H1 (cell line): ENCODE results near the gene NKAIN2. TPM values are rescaled to one million over a fixed set of nuclear protein-coding genes. Genes with fewer than 3 reads are reported as not detected.

Source experiments
- CTCF ChIA-PET: fragments of 300-600 bp; sonication (Branson Sonifier 250); formaldehyde crosslinking; loops from one replicate; lab custom pipeline; 2021; ENCODE audit not compliant: partially characterized antibody; lab: Charles Lee
- POLR2A ChIA-PET: fragments of 300-600 bp; sonication (Branson Sonifier 250); formaldehyde crosslinking; loops from one replicate; lab custom pipeline; 2021; ENCODE audit warnings: inconsistent platforms; ENCODE audit not compliant: partially characterized antibody; lab: Charles Lee
- DNase-seq, 2 experiments: peaks; one replicate each; pipeline versions ENCODE4 v3.0.0 to v3.0.0-alpha.2; 2010 to 2022; ENCODE audit warnings: low spot score in 2 of 2, low read depth in 1 of 2, mixed read lengths in 1 of 2
- FAIRE-seq: peaks from 2 replicates; lab custom pipeline; 2011; peaks lifted over from hg19 to GRCh38; lab: Jason Lieb, UNC
- H2AFZ ChIP-seq: 2 replicates; pipeline ENCODE4 v1.8.1; 2012; ENCODE audit warnings: low read length, inconsistent platforms
- H2AK5ac ChIP-seq: 2 replicates; pipeline ENCODE4 v1.6.1; 2013; ENCODE audit warnings: low read depth, low read length
- H2BK120ac ChIP-seq: replicated peaks from 2 replicates; pipeline ENCODE3; 2013; ENCODE audit warnings: low read depth, low read length, inconsistent platforms
- H2BK12ac ChIP-seq: 2 replicates; pipeline ENCODE4 v1.6.1; 2013; ENCODE audit warnings: low read depth, low read length
- H2BK15ac ChIP-seq: 2 replicates; pipeline ENCODE4 v1.6.1; 2013; ENCODE audit warnings: low read length
- H2BK20ac ChIP-seq: 2 replicates; pipeline ENCODE4 v1.6.1; 2013; ENCODE audit warnings: low read length
- H2BK5ac ChIP-seq: 2 replicates; pipeline ENCODE4 v1.6.1; 2013; ENCODE audit warnings: low read depth, low read length
- H3K14ac ChIP-seq: 2 replicates; pipeline ENCODE4 v1.6.1; 2013; ENCODE audit warnings: inconsistent platforms; ENCODE audit not compliant: insufficient read length
- H3K18ac ChIP-seq: 2 replicates; pipeline ENCODE4 v1.6.1; 2013; ENCODE audit warnings: low read length; ENCODE audit errors: extremely low read depth
- H3K23ac ChIP-seq: 2 replicates; pipeline ENCODE4 v1.6.1; 2013; ENCODE audit warnings: inconsistent platforms; ENCODE audit not compliant: insufficient read length
- H3K23me2 ChIP-seq: 2 replicates; pipeline ENCODE4 v1.6.1; 2013; ENCODE audit warnings: low read depth, low read length
- H3K27ac ChIP-seq: 2 replicates; pipeline ENCODE4 v1.6.1; 2011; ENCODE audit warnings: low read depth, low read length, inconsistent platforms
- H3K27me3 ChIP-seq, 4 experiments: replicated peaks in 1 of 4; 1 replicate in 1 of 4; 2 replicates in 3 of 4; pipeline versions ENCODE4 v1.6.1 to v1.8.1; 2011 to 2013; ENCODE audit warnings: low read length in 3 of 4, mild to moderate bottlenecking in 3 of 4, inconsistent platforms in 2 of 4, mixed read lengths in 2 of 4, moderate library complexity in 1 of 4; ENCODE audit not compliant: control insufficient read depth in 3 of 4, insufficient read depth in 3 of 4; ENCODE audit errors: extremely low read depth in 1 of 4
- H3K36me3 ChIP-seq, 4 experiments: 2 replicates each; pipeline versions ENCODE4 v1.6.1 to v1.8.1; 2011 to 2013; ENCODE audit warnings: mild to moderate bottlenecking in 4 of 4, low read length in 3 of 4, moderate library complexity in 2 of 4, control low read depth in 1 of 4, inconsistent platforms in 1 of 4; ENCODE audit not compliant: insufficient read depth in 4 of 4, control insufficient read depth in 2 of 4
- H3K4ac ChIP-seq: replicated peaks from 2 replicates; pipeline ENCODE3; 2013; ENCODE audit warnings: low read length, low read depth, mixed read lengths, inconsistent platforms; ENCODE audit not compliant: insufficient read length
- H3K4me1 ChIP-seq, 4 experiments: replicated peaks in 1 of 4; 1 replicate in 1 of 4; 2 replicates in 3 of 4; pipeline versions ENCODE4 v1.6.1 to v1.8.1; 2011 to 2013; ENCODE audit warnings: low read length in 3 of 4, inconsistent platforms in 2 of 4, mixed read lengths in 1 of 4; ENCODE audit not compliant: insufficient read depth in 4 of 4, control insufficient read depth in 3 of 4
- H3K4me2 ChIP-seq, 2 experiments: 2 replicates each; pipeline versions ENCODE4 v1.6.1 to v1.8.1; 2011 to 2013; ENCODE audit warnings: low read depth in 2 of 2, low read length in 2 of 2, control low read depth in 1 of 2, inconsistent platforms in 1 of 2, mild to moderate bottlenecking in 1 of 2; ENCODE audit not compliant: insufficient read depth in 1 of 2
- H3K4me3 ChIP-seq, 4 experiments: fragments of 200-600, 300-600 bp in 1 of 4; sonication (generic), shearing (Covaris generic), sonication (Bioruptor Twin) in 1 of 4; 2 replicates each; pipeline versions ENCODE4 v1.5.1 to v1.8.1; 2011 to 2016; ENCODE audit warnings: low read length in 4 of 4, low read depth in 3 of 4, control low read depth in 2 of 4, inconsistent platforms in 2 of 4, mild to moderate bottlenecking in 2 of 4, mixed read lengths in 1 of 4, moderate library complexity in 1 of 4; ENCODE audit not compliant: insufficient read depth in 2 of 4; ENCODE audit errors: extremely low read depth in 1 of 4
- H3K56ac ChIP-seq: replicated peaks from 2 replicates; pipeline ENCODE3; 2013; ENCODE audit warnings: low read depth, mild to moderate bottlenecking, mixed read lengths, low read length, inconsistent platforms; ENCODE audit not compliant: insufficient read length
- H3K79me1 ChIP-seq: 2 replicates; pipeline ENCODE4 v1.6.1; 2013; ENCODE audit warnings: low read depth, low read length, control low read depth
- H3K79me2 ChIP-seq, 2 experiments: 2 replicates each; pipeline versions ENCODE4 v1.6.1 to v1.8.1; 2012 to 2013; ENCODE audit warnings: low read length in 2 of 2, mild to moderate bottlenecking in 2 of 2, inconsistent platforms in 1 of 2; ENCODE audit not compliant: insufficient read depth in 2 of 2, control insufficient read depth in 1 of 2
- H3K9ac ChIP-seq, 4 experiments: replicated peaks in 1 of 4; 1 replicate in 1 of 4; 2 replicates in 3 of 4; pipeline versions ENCODE4 v1.6.1 to v1.8.1; 2011 to 2013; ENCODE audit warnings: low read depth in 3 of 4, low read length in 3 of 4, control low read depth in 2 of 4, mild to moderate bottlenecking in 2 of 4, moderate library complexity in 2 of 4, inconsistent platforms in 1 of 4; ENCODE audit errors: extremely low read depth in 1 of 4
- H3K9me3 ChIP-seq, 2 experiments: 2 replicates each; pipeline versions ENCODE4 v1.6.1 to v1.8.1; 2012 to 2013; ENCODE audit warnings: mild to moderate bottlenecking in 2 of 2, moderate library complexity in 2 of 2, control low read depth in 1 of 2, inconsistent platforms in 1 of 2, low read depth in 1 of 2, low read length in 1 of 2, mixed read lengths in 1 of 2; ENCODE audit not compliant: insufficient read depth in 2 of 2
- H4K20me1 ChIP-seq, 2 experiments: replicated peaks in 1 of 2; 2 replicates each; pipeline versions ENCODE3 to v1.8.1; 2011 to 2013; ENCODE audit warnings: inconsistent platforms in 2 of 2, low read length in 2 of 2, mild to moderate bottlenecking in 1 of 2; ENCODE audit not compliant: insufficient read depth in 2 of 2, control insufficient read depth in 1 of 2
- H4K5ac ChIP-seq: 2 replicates; pipeline ENCODE4 v1.6.1; 2013; ENCODE audit warnings: low read length, low read depth, mixed read lengths, inconsistent platforms; ENCODE audit not compliant: insufficient read length
- H4K8ac ChIP-seq: 2 replicates; pipeline ENCODE4 v1.8.0; 2013; ENCODE audit warnings: mild to moderate bottlenecking, moderate library complexity, low read length, inconsistent platforms; ENCODE audit not compliant: insufficient read depth; ENCODE audit errors: extremely low read depth
- H4K91ac ChIP-seq: replicated peaks from 2 replicates; pipeline ENCODE3; 2013; ENCODE audit warnings: low read length, mixed read lengths, inconsistent platforms; ENCODE audit not compliant: insufficient read length
- ASH2L ChIP-seq: fragments of 200-600, 300-600 bp; sonication (generic); IDR thresholded peaks from one replicate; pipeline ENCODE4 v1.7.1; 2017; ENCODE audit warnings: low read length
- BACH1 ChIP-seq: IDR thresholded peaks from 2 replicates; pipeline ENCODE4 v1.6.1; 2012; ENCODE audit warnings: low read length, improper control_type of control experiment
- BRCA1 ChIP-seq: IDR thresholded peaks from 2 replicates; pipeline ENCODE4 v1.6.1; 2012; ENCODE audit warnings: low read depth, low read length, improper control_type of control experiment
- CBX8 ChIP-seq: fragments of 300-800, 300-1000 bp; sonication (generic); IDR thresholded peaks from 2 replicates; pipeline ENCODE4 v1.7.1; 2016; ENCODE audit warnings: low read depth, low read length, borderline replicate concordance
- JUND ChIP-seq: IDR thresholded peaks from 2 replicates; pipeline ENCODE4 v1.6.1; 2011; ENCODE audit warnings: mild to moderate bottlenecking, improper control_type of control experiment, low read length
- POLR2A ChIP-seq, 2 experiments: IDR thresholded peaks; 1 replicate in 1 of 2; 2 replicates in 1 of 2; pipeline ENCODE4 v1.6.1; 2011; ENCODE audit warnings: low read depth in 2 of 2, low read length in 2 of 2, mild to moderate bottlenecking in 2 of 2; ENCODE audit errors: control extremely low read depth in 1 of 2
- TEAD4 ChIP-seq: IDR thresholded peaks from 2 replicates; pipeline ENCODE4 v1.6.1; 2012; ENCODE audit warnings: low read depth, low read length, inconsistent platforms, mixed read lengths
- USF2 ChIP-seq: IDR thresholded peaks from 2 replicates; pipeline ENCODE4 v1.6.1; 2011; ENCODE audit warnings: low read length, improper control_type of control experiment
- WGBS, 2 experiments: shearing (Covaris generic) in 1 of 2; methylation state at CpG; one replicate each; pipeline versions ENCODE4 v1.1.6 to v1.1.7; 2013 to 2015; ENCODE audit warnings: low lambda C conversion rate in 2 of 2, mixed read lengths in 2 of 2, inconsistent platforms in 1 of 2, low coverage in 1 of 2, missing lambda C conversion rate in 1 of 2; ENCODE audit not compliant: insufficient replicate concordance in 2 of 2, insufficient coverage in 1 of 2, insufficient read length in 1 of 2; ENCODE audit errors: extremely low coverage in 1 of 2, missing lambda C conversion rate in 1 of 2; 5-methylcytosine and 5-hydroxymethylcytosine counted together
- polyA plus RNA-seq, 7 experiments: library from polyadenylated mRNA; depleted of rRNA in 3 of 7; stranded (reverse) in 5 of 7; unstranded in 2 of 7; fragments of >200 nt in 5 of 7; fragments of 200-250 nt in 2 of 7; gene quantifications; 1 replicate in 5 of 7; 2 replicates in 1 of 7; 4 replicates in 1 of 7; pipeline versions ENCODE4 v1.2.1 to v1.2.3, GENCODE V29; 2011 to 2013; ENCODE audit warnings: missing spikeins in 2 of 7, mixed read lengths in 2 of 7
- total RNA-seq: library from RNA; stranded (reverse); fragmentation: NEBNext Ultra II Directional; extraction: Animal tissue kit (Norgen Biotek cat#: 25700); gene quantifications from 2 replicates; pipeline ENCODE4 v1.2.1, GENCODE V29; 2021

NKAIN2 gene
- total and polyA plus RNA-seq, 2 of the 8 experiments (the other 6 are each of a cell fraction or from before 2014, with no cell fraction given): 0.20 to 0.34 TPM

- no peak overlapping the region for H2BK120ac ChIP-seq
- no peak overlapping the region for H2AK5ac ChIP-seq
- peaks cover 0 to 3% (median 0%) of the 10 kb centered on the region in 4 experiments; a peak in 1 of 7 replicates for H3K4me1 ChIP-seq
- FAIRE-seq (no peak), DNase-seq (no peak)
- no peak overlapping the region for H3K4ac ChIP-seq
- no peak overlapping the region for H4K8ac ChIP-seq
- no peak overlapping the region for H4K91ac ChIP-seq
- no peak overlapping the region for H3K27ac ChIP-seq
- no peak overlapping the region; a peak in 1 of 4 replicates for H3K4me2 ChIP-seq
- WGBS, 2 experiments: 89% methylated on average over 3 of the region's 3 CpGs; no CpG with 5 or more reads in 1 of the 2 experiments
- H3K9ac ChIP-seq: no peak overlapping the region
- H2BK5ac ChIP-seq: no peak overlapping the region
- H4K20me1 ChIP-seq: no peaks in the 10 kb centered on the region
- H3K56ac ChIP-seq: no peak overlapping the region
- ChIA-PET CTCF (interaction anchor here (0.8 to 1.1 kb wide), 2 partner anchors 12 to 13 kb away, joined by 3 to 6 read pairs; no protein-coding TSS in a partner anchor), POLR2A (no interaction called here)
- no peaks in the 10 kb centered on the region for H3K23me2 ChIP-seq
- no peak overlapping the region for H4K5ac ChIP-seq
- no peak overlapping the region for H2BK15ac ChIP-seq
- no peak overlapping the region for H2BK20ac ChIP-seq
- H3K23ac ChIP-seq: no peak overlapping the region
- no peak overlapping the region for H2BK12ac ChIP-seq
- H3K27me3 ChIP-seq: no peaks in the 10 kb centered on the region
- H3K9me3 ChIP-seq: no peaks in the 10 kb centered on the region
- H3K79me2 ChIP-seq: no peaks in the 10 kb centered on the region
- H2AFZ ChIP-seq: no peak overlapping the region
- no peak overlapping the region for H3K14ac ChIP-seq
- TF ChIP-seq CBX8: no peak
- no peak for TF ChIP-seq ASH2L
- TF ChIP-seq JUND: peak; percentile 81
- no peak for TF ChIP-seq TEAD4
- TF ChIP-seq USF2: no peak
- no peak for TF ChIP-seq BACH1
- TF ChIP-seq BRCA1: no peak
- TF ChIP-seq POLR2A (IDR thresholded peaks at IDR 0.05; ENCODE audit: control extremely low read depth in 1 of 2, low read depth in 2 of 2, low read length in 2 of 2): no peak
- H3K18ac ChIP-seq: no peak overlapping the region
- H3K4me3 ChIP-seq: no peak overlapping the region
- H3K79me1 ChIP-seq: no peaks in the 10 kb centered on the region
- no peaks in the 10 kb centered on the region for H3K36me3 ChIP-seq
These were observed 420.1 kb downstream of the NKAIN2 start for GRCh38 chr6:124223611-124224345.
